GM20431 (cell line): ENCODE results near the gene ROR1.

Source experiments
- in situ Hi-C: fragments of 300-500 bp; cut with MseI, MboI; formaldehyde crosslinking; loops from one replicate; pipeline ENCODE4 v1.15.0; 2020; ENCODE audit warnings: low sequenced_read_pairs; ENCODE audit not compliant: unreplicated experiment

Gene ROR1

DNA sequence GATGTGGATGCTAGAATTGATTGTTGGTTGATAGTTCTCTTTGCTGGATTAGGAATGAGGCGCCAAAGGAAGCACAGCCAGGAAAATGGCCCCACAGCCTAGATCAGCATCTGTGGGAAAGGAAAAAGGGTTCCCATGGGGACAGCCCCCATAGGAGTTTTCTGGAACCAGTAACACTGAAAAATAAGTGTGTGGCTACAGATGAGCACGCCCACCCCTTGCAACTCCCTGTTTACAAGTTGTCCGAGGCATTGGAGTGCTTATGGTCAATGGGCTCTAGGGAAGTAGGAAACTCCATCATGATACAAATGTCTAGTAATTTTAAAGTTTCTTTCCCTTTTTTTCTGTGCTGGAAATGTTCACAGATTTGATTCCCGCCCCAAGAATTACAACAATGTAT, 405.8 kb downstream of the ROR1 start:
- in situ Hi-C loops = no loop called here

DNA sequence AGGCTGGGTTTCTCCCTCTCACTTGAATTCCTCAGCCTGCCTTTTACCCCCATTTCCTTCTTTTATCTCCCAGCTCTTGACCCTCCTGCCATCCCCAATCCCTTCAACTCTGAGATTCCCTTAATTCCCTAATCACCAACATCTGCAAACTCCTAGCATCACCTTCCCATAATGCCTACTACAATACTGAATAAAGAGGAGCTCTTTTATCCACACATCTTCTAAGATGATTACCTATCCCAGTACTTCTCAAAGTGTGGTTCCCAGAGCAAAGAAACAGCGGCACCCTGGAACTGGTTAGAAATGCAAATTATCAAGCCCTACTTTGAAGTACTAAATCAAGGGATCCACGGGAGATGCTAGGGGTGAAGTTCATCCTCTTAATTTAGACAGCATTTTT, 408.4 kb downstream of the ROR1 start:
- in situ Hi-C loops = no loop called here

GRCh38 chr1:64183395-64184002, 409.7 kb downstream of the ROR1 start:
- in situ Hi-C loops = no loop called here

DNA sequence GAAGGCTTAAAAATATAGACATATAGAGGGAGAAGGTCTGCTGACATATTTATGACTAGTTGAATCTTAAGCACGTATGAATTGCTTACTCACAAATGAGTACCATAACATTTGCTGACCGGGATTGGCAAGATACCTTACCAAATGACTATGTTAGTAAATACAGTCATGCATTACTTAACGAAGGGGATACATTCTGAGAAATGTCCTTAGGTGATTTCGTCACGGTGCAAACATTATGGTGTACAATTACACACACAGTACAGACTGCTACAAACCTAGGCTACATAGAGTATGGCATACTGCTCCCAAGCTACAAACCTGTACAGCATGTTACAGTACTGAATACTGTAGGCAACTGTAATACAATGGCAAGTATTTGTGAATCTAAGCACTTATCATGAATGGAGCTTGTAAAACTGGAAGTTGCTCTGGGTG, 410.2 kb downstream of the ROR1 start:
- in situ Hi-C loops = no loop called here

- in situ Hi-C loops = no loop called here
Measured at GRCh38 chr1:64186138-64186897, 412.5 kb downstream of the ROR1 start.

DNA sequence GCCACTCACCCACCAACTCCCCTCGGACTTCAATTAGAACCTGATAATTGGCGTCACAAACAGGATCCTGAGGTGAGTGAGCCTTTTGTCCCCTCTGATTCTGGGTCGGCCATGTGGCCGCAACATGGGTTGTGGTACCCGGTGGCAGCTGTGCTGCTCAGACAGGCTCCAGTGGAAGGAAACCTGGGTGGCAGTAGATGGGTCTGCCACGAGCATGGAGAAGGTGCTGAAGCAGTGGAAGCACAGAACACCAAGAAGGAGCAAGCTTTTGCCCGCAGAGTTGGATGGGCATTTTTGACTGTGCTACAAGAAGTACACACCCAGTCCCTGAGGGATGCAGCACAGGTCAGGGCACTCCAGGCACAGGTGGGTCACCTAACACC, 413.1 kb downstream of the ROR1 start:
- in situ Hi-C loops = no loop called here

GRCh38 chr1:64187646-64188045, 413.8 kb downstream of the ROR1 start:
- in situ Hi-C loops = no loop called here

GRCh38 chr1:64192290-64192689, 418.5 kb downstream of the ROR1 start:
- in situ Hi-C loops = no loop called here

GRCh38 chr1:64194168-64195080, 420.6 kb downstream of the ROR1 start:
- in situ Hi-C loops = no loop called here

DNA sequence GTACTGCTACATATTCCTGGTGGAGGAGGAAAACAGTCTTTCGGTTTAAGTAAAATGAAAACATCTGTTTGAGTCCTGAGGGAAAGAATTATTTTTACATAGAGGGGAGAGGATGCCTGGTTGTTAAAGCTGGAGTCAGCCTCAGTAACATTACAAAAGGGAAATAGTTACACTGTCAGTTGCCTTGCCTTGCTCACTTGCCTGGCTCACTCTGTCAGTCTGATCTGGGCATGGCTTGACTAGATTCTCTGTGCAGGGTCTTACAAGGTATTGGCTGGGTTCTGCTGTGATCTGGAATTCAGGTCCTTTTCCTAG, 421.2 kb downstream of the ROR1 start:
- in situ Hi-C loops = no loop called here

GRCh38 chr1:64196074-64196870, 422.5 kb downstream of the ROR1 start:
- in situ Hi-C loops = no loop called here

DNA sequence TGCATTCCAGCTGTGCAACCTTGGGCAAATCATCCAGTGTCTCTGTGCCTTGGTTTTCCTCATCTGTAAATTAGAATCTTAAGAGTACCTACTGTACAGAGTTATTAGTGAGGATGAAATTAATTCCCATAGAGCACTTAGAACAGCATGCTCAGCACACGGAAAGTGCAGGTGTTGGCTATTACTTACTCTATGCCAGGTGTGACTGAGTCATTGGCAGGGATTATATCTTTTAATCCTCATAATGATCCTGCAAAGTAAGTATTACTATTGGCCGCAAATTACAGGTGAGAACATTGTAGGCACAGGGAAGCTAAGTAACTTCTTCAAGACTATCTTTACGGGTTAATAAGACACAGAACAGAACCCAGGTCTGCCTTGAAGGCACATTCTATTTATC, 423.3 kb downstream of the ROR1 start:
- in situ Hi-C loops = no loop called here

- in situ Hi-C loops = no loop called here
Measured at GRCh38 chr1:64199154-64199553, 425.3 kb downstream of the ROR1 start.

DNA sequence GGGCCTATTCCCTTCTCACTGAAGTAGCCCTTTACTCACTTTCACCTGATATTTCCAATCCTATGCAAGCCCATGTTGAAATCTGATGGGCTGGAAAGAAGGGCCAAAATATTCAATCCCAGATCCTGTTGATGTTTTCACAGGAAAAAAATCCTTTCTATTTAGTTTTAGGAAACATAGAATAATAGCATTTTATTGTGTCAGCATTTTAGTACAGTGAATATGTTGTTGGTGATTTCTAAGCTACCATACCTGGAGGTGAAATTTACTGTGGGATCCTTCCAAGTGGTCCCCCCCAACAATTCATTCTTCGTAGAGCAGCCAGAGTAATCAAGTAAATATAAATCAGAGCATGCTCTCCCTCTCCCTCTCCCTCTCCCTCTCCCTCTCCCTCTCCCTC, 426.2 kb downstream of the ROR1 start:
- in situ Hi-C loops = no loop called here

- in situ Hi-C loops = no loop called here
Measured at GRCh38 chr1:64203420-64203819, 429.6 kb downstream of the ROR1 start, which contains the start of gene UBE2U. Gene UBE2U, plus strand, starts transcription at chr1:64203623. Its CDS starts 428 bp downstream, at chr1:64204051.

DNA sequence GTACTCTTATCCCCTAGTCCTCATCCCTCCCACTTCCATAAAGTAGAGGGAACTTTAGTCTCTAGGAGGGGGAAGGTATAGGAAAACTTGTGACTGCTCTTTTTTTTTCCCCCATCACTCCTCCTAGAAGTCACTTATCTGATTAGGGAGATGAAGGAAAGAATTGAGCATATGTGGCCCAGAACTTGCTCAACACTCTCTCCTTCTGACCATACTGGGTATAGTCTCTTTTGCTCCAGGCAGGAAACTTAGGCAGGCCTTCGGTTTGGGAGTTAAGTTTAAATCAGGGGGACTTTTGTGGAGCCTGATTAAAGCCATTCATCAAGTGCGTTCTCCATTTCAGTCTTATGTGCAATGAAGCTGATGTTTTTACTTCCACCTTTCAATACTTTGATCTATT, 435.4 kb downstream of the ROR1 start:
- in situ Hi-C loops = no loop called here

- in situ Hi-C loops = no loop called here
Measured at GRCh38 chr1:64212031-64212430, 438.2 kb downstream of the ROR1 start.

DNA sequence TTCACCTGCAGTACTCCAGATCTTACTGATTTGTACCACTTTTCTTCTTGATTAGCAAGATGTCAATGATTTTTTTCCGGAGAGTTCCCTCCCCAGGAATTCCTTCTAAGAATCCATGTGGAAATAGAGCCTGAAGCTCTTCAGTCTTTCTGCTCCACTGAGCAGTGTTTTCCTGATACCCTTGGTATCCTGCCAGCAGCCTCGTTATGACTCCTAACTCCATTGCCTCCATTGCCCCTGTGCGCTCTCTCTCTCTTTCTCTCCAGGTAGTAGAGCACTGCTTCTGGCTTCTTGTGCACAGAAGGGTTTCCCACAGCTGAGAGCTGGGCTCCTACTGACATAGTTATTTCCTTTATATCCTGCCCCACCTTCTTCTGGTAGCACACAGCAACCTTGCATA, 441.8 kb downstream of the ROR1 start:
- in situ Hi-C loops = no loop called here

DNA sequence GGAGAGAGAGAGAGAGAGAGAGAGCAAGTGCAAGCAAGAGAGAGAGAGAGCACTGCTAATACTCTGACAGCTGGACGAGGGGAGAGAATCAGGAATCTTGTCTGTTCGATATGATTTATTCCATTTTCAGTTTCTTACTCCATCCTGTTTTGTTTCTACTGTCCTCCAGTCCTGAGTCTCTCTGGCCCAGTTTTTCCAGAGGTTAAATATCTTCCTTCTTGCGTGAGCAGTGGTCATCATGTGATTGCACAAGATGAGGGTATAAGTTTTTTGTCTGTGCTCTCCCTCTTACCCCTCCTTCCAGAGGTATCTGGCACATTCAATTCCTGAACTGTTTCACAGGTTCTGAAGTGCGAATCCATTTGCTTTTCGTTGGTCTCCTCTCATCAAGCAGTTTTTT, 446.4 kb downstream of the ROR1 start:
- in situ Hi-C loops = no loop called here
